ENCODE data around the gene DCAF8L1.
"Not testable (repeated sequence)": the region's sequence is repeated elsewhere in the genome, so short reads cannot be mapped to it uniquely, and the experiment has no call there.

Gene DCAF8L1

DNA sequence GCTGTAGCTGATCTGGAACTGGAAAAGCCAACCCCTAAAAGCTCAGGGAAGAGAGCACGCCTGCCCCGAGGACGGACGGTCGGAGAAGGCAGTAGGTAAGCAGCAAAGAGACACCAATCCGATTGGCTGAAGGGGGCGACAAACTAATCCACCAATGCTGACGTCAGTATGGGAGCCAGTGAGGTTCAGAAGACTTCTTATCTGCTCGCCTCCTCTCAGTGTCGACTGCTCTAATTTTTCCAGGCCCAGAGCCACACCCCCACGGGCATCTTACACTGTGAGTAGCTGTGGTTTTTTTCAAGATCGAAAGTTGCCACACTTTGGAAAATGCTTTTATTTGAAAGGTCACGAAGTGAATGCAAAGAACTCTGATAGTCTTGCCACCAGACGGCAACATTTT lies at the start of gene DCAF8L1:
DCAF8L1 (minus strand) TSS at position 101 of the 400 bp plus-strand sequence. CDS start 115 bp downstream, outside the sequence.
- DNase-seq: no peak

DNA sequence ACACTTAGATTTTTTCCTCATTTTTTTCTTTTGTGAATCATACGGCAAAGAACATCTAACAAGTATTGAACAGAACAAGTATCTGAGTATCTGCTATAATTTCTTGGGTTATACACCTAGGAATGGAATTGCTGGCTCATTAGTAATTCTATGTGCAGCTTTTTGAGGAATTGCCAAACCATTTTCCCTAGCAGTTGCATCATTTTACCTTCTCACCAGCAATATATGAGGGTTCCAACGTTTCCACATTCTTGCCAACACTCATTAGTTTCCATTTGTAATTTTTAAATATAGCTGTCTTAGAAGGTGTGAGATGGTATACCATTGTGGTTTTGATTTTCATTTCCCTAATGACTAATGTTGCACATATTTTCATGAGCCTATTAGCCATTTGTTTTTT lies 41.1 kb upstream of the DCAF8L1 start:
- DNase-seq: no peak

DNA sequence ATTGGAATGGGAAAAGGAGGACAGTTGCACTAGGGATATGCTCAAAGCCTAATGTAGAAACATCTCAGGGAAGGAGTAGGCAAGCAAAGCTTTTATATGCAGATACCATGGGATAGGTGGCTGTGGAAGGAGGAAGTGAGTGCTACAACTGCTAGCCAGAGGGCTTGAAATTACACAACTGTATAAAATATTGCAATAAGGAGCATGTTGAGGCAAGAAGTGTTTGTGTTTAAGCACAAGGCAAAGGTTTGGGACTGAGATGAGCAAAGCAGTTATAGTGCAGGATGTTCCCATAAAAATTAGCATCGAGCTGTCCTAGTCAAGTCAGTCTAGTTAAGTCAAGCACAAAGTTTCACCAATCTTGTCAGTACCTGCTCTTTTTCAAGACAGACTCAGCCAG lies 35.6 kb upstream of the DCAF8L1 start:
- DNase-seq: no peak

DNA sequence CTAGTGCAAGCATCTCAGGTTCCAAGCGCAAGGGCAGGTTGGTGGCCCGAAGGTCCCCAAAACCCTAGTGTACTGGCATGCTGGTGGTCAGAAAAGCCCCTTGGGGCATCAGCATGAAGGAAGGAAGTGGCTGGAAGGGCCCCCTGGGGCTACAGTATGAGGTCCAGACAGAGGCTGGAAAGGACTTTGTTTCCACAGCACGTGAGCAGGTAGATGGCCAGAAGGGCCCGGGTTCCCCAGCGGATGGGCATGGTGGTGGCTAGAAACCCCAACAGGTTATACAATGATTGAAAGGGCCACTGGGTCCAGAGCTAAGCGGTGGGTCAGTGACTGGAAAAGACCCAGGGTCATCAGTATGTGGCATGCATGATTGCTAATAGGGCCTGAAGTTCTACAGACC lies 34.7 kb upstream of the DCAF8L1 start:
- no peak for DNase-seq

DNA sequence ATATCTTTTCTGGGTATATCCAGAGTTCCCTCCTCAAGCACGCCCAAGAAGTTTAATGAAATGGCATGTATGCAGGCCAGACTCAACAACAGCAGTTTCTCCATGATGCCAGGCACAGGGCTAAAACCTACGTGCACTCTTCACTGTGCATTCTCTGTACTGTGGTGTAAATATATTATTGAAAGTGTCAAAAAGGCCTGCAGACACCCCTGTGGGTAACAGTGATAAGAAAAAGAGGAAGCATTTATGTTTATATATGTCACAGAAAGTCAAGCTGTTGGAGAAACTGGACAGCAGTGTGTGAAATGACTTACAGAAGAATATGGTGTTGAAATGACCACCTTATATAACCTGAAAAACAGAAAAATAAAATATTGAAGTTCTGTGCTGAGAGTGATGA lies 29.6 kb upstream of the DCAF8L1 start:
- no peak for DNase-seq

DNA sequence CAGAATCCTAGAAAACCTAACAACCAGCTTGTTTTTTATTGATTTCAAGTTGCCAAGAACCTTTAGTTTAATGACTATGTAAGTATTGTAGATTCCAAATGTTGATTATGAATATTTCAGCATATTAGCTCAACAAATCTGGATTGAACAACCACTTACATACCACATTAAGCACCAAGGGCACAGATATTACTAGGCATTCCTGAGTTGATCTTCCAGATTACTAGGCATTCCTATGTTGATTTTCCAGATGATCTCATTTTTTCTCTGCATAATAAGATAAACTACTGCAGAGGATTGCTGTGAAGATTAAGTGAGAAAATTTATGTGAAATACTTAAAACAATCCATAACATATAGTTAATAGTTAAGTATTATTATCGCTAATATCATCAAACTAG lies 17.4 kb upstream of the DCAF8L1 start:
- DNase-seq: no peak

DNA sequence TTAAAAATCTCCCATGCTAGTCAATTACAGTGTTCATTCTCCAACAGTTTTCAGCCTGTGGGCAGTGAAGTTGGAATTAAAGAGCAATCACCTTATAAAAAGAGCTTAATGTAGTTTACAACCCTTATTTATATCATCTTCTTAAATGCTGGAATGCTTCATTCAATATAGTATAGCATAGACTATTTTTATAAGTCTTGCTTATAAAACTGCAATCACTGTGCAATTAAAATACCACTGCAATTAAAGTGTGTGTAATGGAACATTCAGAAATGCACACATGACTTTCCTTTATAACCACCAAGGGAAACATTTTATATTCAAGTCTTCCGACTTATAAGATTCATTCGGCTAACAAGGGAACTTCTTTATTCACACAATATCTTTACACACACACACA lies 16.4 kb upstream of the DCAF8L1 start:
- no peak for DNase-seq

DNA sequence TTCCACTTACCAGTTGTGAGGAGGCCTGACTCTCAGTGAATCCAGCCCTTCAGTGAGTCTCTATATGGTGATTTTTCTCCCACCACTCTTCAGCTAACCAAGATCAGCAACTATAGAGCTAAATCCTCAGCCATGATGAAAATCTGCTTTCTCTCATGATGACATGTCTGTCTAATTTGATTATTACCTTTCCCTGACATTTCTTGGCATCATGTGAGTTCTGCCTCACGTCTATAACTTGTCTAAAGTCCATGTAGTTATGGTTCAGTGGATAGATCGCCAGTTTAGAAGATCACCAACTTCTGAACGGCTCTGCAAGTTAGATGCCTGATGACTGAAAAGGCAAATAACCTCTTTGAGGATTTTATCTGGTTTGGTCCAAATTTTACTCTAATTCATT lies 14.9 kb upstream of the DCAF8L1 start:
- no peak for DNase-seq

DNA sequence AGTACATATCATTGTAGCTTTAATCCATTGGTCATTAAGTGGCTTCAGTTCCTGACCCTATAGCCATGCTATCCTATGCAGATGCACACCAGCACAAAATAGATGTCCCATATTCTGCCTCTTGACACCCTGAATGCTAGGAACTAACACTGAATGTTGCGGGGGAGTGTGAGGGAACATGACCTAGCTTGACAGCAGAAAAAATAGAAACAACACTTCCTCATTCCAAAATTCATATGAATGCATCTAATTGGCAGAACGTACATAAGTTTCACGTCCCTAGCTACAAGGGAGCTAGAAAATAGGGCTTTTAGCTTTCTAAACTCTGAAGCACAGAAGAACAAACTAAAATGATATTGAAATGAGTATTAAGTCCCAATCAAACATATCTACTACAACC lies 14.4 kb upstream of the DCAF8L1 start:
- no peak for DNase-seq

DNA sequence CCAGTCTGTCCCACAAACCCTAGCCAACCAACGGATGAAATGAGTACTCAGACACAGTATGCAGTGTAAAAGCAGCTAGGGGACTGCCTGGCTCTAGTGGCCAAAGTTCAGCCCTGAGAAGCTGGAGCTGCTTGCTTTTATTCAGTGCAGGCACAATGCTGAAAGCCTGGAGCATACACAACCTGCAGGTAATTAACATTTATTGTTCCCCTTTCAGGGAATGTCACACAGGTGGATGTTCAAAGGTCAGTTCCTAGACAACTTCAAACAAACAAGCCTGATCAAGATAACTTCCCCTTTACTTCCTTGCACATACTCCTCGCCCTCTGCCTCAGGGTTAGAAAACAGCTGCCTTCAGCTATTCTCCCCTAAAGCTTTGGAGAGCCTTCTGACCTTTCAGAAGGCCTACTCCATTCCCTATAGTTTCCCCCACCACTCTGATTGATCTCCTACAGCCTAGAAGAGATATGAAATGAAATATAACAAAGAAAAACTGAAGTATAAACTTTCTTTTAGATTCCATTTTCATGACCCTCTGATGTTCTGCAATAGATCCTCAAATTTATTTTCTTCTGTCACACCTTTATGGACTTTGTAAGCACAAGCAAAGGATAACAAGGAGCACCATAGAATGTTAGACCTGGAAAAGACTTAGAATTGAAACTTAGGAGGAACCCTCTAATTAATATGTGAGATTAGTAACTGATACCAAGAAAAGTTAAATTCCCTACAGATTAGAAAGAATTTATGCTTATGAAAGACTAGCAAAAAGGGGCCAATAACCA lies 6.8 kb upstream of the DCAF8L1 start:
- no peak for DNase-seq

DNA sequence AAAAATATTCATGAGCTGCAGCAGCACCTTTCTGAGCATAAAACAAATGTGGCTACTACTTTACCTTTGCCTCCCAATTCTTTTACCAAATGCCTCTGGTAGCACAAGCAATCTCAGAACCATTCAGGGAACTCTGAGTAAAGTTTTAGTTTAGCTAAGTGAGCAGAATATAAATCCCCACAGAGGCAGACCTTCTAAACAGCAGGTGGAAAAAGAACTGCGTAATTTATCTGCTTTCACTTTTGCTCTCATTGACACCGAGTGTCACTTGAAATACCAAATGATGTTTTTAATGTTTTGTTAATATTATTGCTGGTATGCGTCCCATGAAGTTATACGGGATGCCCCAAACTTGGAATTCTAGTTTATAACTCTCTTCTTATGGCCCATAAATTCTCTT lies 4.3 kb downstream of the DCAF8L1 start:
- DNase-seq: not testable (repeated sequence)

DNA sequence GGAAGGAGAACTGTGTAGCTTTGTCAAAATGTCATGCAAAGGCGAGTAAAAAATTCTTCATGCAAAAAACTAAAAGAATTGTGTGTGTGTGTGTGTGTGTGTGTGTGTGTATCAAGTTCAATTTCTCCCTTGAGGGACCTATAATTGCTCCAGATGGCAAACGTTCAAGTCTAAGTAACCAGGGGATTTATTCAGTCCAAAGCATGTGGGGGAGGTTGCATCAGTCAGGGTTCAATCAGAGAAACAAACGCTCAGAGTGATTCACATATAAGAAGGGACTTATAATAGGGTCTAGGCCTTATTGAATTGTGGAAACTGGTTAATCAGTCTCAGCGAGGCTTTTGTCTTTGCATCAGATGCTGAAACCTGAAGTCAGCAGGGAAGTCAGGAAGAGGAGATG lies 5.0 kb downstream of the DCAF8L1 start:
- no peak for DNase-seq

DNA sequence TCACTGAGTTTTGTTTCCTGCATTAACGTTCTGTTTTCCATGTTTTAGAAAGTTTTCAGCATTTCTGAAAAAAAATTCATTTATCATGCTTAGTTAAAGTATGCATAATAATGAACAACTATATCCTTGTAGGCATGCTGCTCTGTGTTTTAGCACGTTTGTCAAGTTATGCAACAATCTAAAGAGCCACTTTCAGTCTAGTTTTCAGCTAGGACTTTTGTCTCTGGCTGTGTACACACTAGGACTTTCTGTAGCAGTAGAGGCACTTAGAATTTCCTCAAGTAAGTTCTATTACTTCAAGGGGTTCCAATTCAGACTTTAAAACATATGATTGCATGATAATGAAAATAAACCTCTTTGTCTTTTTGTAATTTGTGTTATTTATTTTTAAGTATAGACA lies 12.4 kb downstream of the DCAF8L1 start:
- no peak for DNase-seq

DNA sequence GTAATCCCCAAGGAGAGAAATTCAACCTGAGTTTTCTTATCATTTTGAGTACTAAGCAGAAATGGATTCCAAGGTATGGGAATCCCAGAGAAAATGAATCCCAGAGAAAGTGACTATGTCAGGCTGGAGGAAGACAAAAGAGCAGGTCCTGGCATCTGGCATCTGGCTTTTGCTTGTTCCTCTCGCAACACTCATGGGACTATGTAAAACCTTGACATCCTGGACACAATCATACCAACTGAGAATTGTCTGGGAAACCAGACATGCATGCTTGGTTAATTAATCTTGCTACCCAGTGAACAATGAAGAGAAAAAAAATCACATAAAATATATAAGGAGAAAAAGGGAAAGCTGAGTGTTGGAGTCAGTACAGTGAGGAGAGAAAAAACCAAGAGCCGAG lies 12.9 kb downstream of the DCAF8L1 start:
- no peak for DNase-seq

DNA sequence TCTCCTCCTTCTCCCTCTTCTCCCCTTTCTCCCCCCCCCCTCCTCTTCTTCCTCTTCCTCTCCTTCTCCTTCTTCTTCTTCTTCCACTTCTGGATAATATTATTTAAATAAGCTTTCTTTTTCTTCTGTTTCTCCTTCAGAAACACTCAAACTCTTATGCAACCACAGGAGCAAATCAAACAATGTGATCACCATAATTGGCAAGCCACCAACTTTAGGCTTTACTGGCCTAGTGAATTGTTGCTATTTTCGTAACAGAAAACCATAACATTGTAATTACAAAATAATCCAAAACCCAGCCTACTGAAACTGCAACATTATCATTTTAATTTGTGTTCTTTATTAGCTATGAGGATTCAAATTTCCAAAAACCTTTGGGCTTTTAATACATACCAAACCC lies 14.3 kb downstream of the DCAF8L1 start:
- DNase-seq: no peak

DNA sequence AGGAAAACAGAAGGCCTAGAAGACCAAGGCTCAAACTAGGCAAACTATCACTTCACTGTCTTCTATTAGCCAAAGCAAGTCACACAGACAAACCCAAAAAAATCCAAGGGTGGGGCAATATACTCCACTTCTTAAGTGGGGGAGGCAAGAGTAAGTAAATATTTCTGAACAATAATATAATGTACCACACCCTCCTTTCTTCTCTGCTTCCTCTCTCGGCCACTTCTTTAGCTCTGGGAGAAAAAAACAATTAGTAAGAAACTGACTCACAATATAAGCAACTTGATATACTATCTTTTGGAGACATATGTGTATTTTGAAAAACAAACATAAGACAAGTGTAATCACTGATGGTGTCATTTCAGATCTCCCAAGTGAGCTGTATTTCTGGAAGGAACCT lies 14.8 kb downstream of the DCAF8L1 start:
- no peak for DNase-seq

DNA sequence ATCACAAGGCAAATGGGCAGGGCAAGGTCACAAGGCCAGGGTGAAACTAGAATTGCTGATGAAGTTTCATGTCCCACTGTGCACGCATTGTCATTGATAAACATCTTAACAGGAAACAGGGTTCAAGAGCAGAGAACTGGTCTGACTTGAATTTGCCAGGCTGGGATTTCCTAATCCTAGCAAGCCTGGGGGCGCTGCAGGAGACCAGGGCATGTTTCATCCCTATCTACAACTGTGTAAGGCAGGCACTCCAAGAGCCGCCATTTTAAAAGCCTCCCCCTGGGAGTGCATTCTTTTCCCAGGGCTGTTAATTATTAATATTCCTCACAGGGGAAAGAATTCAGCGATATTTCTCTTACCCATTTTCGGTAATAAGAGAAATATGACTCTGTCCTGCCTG lies 15.9 kb downstream of the DCAF8L1 start:
- DNase-seq: not testable (repeated sequence)

DNA sequence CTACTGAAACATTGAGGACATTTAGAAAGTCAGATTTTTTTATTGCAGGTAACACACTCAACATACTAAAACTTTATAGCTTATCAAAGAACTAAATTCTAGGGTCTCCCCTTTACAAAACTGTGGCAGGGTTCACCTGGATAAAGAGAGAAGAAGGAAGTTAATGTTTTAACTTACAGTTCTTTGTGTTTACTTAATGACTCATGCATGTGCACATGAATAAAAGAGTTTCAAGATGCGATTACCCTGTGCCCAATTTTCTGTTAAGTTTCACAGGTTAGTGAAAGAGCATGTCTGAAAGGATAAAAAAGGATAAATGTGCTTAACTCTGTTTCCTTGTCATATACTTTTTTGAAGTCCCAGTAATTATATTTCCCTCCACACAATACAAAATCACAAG lies 16.8 kb downstream of the DCAF8L1 start:
- no peak for DNase-seq

DNA sequence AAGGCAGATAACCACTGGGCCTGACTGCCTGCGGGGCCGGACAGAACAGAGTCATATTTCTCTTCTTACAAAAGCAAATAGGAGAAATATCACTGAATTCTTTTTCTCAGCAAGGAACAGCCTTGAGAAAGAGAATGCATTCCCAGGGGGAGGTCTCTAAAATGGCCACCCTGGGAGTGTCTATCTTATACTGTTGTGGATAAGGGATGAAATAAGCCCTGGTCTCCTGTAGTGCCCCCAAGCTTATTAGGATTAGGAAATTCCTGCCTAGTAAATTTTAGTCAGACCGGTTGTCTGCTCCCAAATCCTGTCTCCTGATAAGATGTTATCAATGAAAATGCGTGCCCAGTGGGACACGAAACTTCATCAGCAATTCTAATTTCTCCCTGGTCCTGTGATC lies 20.8 kb downstream of the DCAF8L1 start:
- DNase-seq: not testable (repeated sequence)

DNA sequence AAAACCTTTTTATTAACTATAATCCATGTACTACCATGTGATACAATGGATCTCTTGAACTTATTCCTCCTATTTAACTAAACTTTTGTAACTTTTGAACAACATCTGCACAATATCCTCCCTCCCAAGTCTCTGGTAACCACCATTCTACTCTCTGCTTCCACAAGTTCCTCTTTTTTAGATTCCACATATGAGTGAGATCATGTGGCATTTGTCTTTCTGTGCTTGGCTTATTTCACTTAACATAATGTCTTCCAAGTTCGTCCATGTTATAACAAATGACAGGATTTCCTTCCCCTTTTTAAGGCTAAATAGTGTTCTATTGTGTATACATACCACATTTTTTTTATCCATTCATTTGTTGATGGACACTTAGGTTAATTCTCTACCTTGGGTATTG lies 28.1 kb downstream of the DCAF8L1 start:
- DNase-seq: no peak

DNA sequence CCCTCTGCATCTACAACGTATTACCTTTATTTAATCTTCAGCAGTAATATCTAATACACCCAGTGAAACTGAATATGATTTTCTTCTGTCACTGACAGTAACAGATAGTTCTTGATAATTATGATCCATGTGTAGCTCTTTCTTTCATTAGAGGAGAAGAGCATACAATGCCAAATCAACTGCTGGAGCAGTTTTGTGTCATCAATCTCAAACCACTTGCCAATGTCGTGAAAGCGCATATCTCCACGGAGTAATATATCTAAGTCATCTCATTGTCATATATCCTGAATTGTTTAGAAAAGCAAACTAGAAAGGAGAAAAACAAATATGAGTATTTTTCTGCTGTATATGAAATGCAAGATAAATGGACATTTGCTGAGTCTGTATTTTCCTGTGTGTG lies 47.9 kb downstream of the DCAF8L1 start:
- no peak for DNase-seq

Measured in activated effector memory CD4-positive, alpha-beta T cell treated with anti-CD3 and anti-CD28 coated beads, Interleukin-2, amount 50 U/mL, for 16 hours (primary cell).